Fibroblast of lung (primary cell): ENCODE data around the gene MAPKAPK3.

Experiments used
- EZH2 ChIP-seq: IDR thresholded peaks from 2 replicates; pipeline ENCODE4 v1.5.1; 2012; ENCODE audit warnings: low read length, control low read depth, mild to moderate bottlenecking; ENCODE audit errors: missing control alignments
- TF ChIP-seq, protein P1 (sequence below), 2 donors: IDR thresholded peaks in 1 of 2; conservative IDR thresholded peaks in 1 of 2; 1 replicate in 1 of 2; 2 replicates in 1 of 2; pipeline ENCODE4 v1.5.1; 2011 to 2012; ENCODE audit warnings: low read length in 2 of 2, control low read depth in 1 of 2, inconsistent platforms in 1 of 2, low read depth in 1 of 2, mild to moderate bottlenecking in 1 of 2

DNA sequence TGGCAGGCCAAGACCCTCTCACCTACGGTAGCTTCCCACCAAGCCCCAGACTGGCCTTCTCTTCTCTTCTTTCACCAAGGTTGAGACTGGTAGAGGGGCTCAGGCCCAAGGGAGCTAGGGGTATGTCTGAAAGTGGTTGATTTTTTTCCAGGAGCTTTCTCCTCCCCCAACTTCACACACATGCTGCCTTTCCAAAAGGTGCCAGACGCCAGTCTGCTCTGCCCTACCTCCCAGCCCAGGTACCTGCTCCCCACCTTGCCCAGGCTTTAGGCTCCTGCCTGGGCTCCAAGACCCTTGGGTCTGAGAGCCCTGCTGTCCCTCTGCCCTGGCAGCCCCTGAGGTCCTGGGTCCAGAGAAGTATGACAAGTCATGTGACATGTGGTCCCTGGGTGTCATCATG lies 28.4 kb downstream of the MAPKAPK3 start:
- TF ChIP-seq, protein P1, sequence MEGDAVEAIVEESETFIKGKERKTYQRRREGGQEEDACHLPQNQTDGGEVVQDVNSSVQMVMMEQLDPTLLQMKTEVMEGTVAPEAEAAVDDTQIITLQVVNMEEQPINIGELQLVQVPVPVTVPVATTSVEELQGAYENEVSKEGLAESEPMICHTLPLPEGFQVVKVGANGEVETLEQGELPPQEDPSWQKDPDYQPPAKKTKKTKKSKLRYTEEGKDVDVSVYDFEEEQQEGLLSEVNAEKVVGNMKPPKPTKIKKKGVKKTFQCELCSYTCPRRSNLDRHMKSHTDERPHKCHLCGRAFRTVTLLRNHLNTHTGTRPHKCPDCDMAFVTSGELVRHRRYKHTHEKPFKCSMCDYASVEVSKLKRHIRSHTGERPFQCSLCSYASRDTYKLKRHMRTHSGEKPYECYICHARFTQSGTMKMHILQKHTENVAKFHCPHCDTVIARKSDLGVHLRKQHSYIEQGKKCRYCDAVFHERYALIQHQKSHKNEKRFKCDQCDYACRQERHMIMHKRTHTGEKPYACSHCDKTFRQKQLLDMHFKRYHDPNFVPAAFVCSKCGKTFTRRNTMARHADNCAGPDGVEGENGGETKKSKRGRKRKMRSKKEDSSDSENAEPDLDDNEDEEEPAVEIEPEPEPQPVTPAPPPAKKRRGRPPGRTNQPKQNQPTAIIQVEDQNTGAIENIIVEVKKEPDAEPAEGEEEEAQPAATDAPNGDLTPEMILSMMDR (conservative IDR thresholded peaks at IDR 0.05 in 1 of 2, IDR thresholded peaks at IDR 0.05 in 1 of 2; ENCODE audit: low read depth in 1 of 2, low read length in 2 of 2): no peak
- no peak for TF ChIP-seq EZH2
